A549 (cell line): ENCODE data around the gene MAP3K21. TPM values are rescaled to one million over a fixed set of nuclear protein-coding genes. Genes with fewer than 3 reads are reported as not detected.

Experiments
- ATAC-seq, 2 experiments: fragments of 200-7000 bp in 1 of 2; fragments of >200 bp in 1 of 2; cut with Nextera tagmentation in 1 of 2; cut with Tn5 transposase in 1 of 2; 3 replicates each; pipeline versions ENCODE4 v1.8.0 to v1.9.1; 2018 to 2020; ENCODE audit warnings: mild to moderate bottlenecking in 1 of 2, moderate library complexity in 1 of 2
- CTCF ChIA-PET: fragments of 300-600 bp; sonication (Branson Sonifier 250); formaldehyde crosslinking; extraction: SDS; loops from one replicate; lab custom pipeline; 2021; ENCODE audit warnings: antibody characterized with exemption, inconsistent platforms; lab: Yijun Ruan, JAX
- POLR2A ChIA-PET: fragments of 350-600 bp; formaldehyde crosslinking; extraction: SDS; loops from one replicate; lab custom pipeline; 2021; ENCODE audit warnings: antibody characterized with exemption, inconsistent platforms; lab: Yijun Ruan, JAX
- DNase-seq, 2 experiments: peaks; one replicate each; pipeline versions ENCODE4 v3.0.0 to v3.0.0-alpha.2; 2011 to 2016; ENCODE audit warnings: low read depth in 1 of 2, low spot score in 1 of 2
- FAIRE-seq: peaks from 2 replicates; lab custom pipeline; 2011; peaks lifted over from hg19 to GRCh38; lab: Jason Lieb, UNC
- H3K27ac ChIP-seq, 2 experiments: fragments of >200 bp; sonication (Bioruptor Twin); formaldehyde crosslinking; 3 replicates each; pipeline ENCODE4 v1.5.1; 2016 to 2017
- H3K4me1 ChIP-seq: fragments of >200 bp; sonication (Bioruptor Twin); formaldehyde crosslinking; 3 replicates; pipeline ENCODE4 v1.6.1; 2016
- H3K4me2 ChIP-seq: fragments of >200 bp; sonication (Bioruptor Twin); formaldehyde crosslinking; 3 replicates; pipeline ENCODE4 v1.6.1; 2016
- H3K4me3 ChIP-seq: fragments of >200 bp; sonication (Bioruptor Twin); formaldehyde crosslinking; 3 replicates; pipeline ENCODE4 v1.5.1; 2016
- H3K9me3 ChIP-seq: fragments of >200 bp; sonication (Bioruptor Twin); formaldehyde crosslinking; 3 replicates; pipeline ENCODE4 v1.6.1; 2016
- CBX2 ChIP-seq: fragments of 200-600 bp; sonication (generic); IDR thresholded peaks from 2 replicates; pipeline ENCODE4 v1.6.1; 2016; ENCODE audit warnings: low read depth, mild to moderate bottlenecking, borderline replicate concordance
- EHF ChIP-seq: fragments of 250-450 bp; sonication (Bioruptor Pico); IDR thresholded peaks from 2 replicates; pipeline ENCODE4 v1.5.0; 2020; ENCODE audit warnings: mild to moderate bottlenecking
- JUN ChIP-seq, 2 experiments: fragments of >200 bp; sonication (Bioruptor Twin); formaldehyde crosslinking; IDR thresholded peaks; 2 replicates in 1 of 2; 3 replicates in 1 of 2; pipeline ENCODE4 v1.6.1; 2016 to 2017
- JUNB ChIP-seq: fragments of >200 bp; sonication (Bioruptor Twin); formaldehyde crosslinking; IDR thresholded peaks from 2 replicates; pipeline ENCODE4 v1.6.1; 2016
- NPAS2 ChIP-seq: fragments of 250-450 bp; sonication (Bioruptor Pico); IDR thresholded peaks from 2 replicates; pipeline ENCODE4 v1.8.0; 2022; ENCODE audit warnings: mild to moderate bottlenecking, moderate library complexity, borderline replicate concordance
- PHF8 ChIP-seq: fragments of 200-600 bp; sonication (generic); IDR thresholded peaks from 2 replicates; pipeline ENCODE4 v1.6.1; 2016; ENCODE audit warnings: low read depth, mild to moderate bottlenecking, antibody characterized with exemption, moderate library complexity, borderline replicate concordance
- POLR2A ChIP-seq: IDR thresholded peaks from 2 replicates; pipeline ENCODE4 v1.6.1; 2012; ENCODE audit warnings: mild to moderate bottlenecking, low read length
- RAD21 ChIP-seq, 2 experiments: fragments of >200 bp in 1 of 2; sonication (Bioruptor Twin) in 1 of 2; formaldehyde crosslinking in 1 of 2; IDR thresholded peaks in 1 of 2; conservative IDR thresholded peaks in 1 of 2; 2 replicates in 1 of 2; 3 replicates in 1 of 2; pipeline ENCODE4 v1.6.1; 2012 to 2018; ENCODE audit warnings: inconsistent platforms in 1 of 2
- SMC3 ChIP-seq: fragments of >200 bp; sonication (Bioruptor Twin); formaldehyde crosslinking; IDR thresholded peaks from 3 replicates; pipeline ENCODE4 v1.6.1; 2018; ENCODE audit warnings: inconsistent platforms
- ZFP36 ChIP-seq: fragments of 450-650 bp; IDR thresholded peaks from 2 replicates; pipeline ENCODE4 v1.6.1; 2014; ENCODE audit warnings: borderline replicate concordance; ENCODE audit not compliant: partially characterized antibody
- WGBS: methylation state at CpG from one replicate; pipeline ENCODE4 v1.1.6; 2017; ENCODE audit errors: missing lambda C conversion rate; 5-methylcytosine and 5-hydroxymethylcytosine counted together
- polyA plus RNA-seq, 4 experiments: library from polyadenylated mRNA; depleted of rRNA in 3 of 4; stranded (reverse); fragments of >200 nt; fragmentation: RNase III in 1 of 4; extraction: RNeasy Plus Mini Kit Qiagen cat#74134 plus additional on column Dnase treatment in 1 of 4; gene quantifications; 2 replicates in 3 of 4; 3 replicates in 1 of 4; pipeline ENCODE4 v1.2.3, GENCODE V29; 2011 to 2017
- TF ChIP-seq, protein P1 (sequence below): fragments of >200 bp; sonication (Bioruptor Twin); formaldehyde crosslinking; IDR thresholded peaks from 3 replicates; pipeline ENCODE4 v1.5.1; 2016
- TF ChIP-seq, protein P2 (sequence below): IDR thresholded peaks from 2 replicates; pipeline ENCODE4 v1.6.1; 2012
- TF ChIP-seq, protein P3 (sequence below): IDR thresholded peaks from 2 replicates; pipeline ENCODE4 v1.6.1; 2012
- TF ChIP-seq, protein P4 (sequence below): fragments of >200 bp; sonication (Bioruptor Twin); formaldehyde crosslinking; IDR thresholded peaks from 3 replicates; pipeline ENCODE4 v1.6.1; 2016
- TF ChIP-seq, protein P5 (sequence below): fragments of 150-350 bp; IDR thresholded peaks from 2 replicates; pipeline ENCODE4 v1.6.1; 2014; ENCODE audit warnings: low read depth, mild to moderate bottlenecking, low read length
- TF ChIP-seq, protein P6 (sequence below): fragments of 450-650 bp; IDR thresholded peaks from 2 replicates; pipeline ENCODE4 v1.6.1; 2014; ENCODE audit warnings: antibody characterized with exemption

Gene MAP3K21
- polyA plus RNA-seq, 2 of the 4 experiments (the other 2 are of a cell fraction) = 14.4 to 26.9 TPM

DNA sequence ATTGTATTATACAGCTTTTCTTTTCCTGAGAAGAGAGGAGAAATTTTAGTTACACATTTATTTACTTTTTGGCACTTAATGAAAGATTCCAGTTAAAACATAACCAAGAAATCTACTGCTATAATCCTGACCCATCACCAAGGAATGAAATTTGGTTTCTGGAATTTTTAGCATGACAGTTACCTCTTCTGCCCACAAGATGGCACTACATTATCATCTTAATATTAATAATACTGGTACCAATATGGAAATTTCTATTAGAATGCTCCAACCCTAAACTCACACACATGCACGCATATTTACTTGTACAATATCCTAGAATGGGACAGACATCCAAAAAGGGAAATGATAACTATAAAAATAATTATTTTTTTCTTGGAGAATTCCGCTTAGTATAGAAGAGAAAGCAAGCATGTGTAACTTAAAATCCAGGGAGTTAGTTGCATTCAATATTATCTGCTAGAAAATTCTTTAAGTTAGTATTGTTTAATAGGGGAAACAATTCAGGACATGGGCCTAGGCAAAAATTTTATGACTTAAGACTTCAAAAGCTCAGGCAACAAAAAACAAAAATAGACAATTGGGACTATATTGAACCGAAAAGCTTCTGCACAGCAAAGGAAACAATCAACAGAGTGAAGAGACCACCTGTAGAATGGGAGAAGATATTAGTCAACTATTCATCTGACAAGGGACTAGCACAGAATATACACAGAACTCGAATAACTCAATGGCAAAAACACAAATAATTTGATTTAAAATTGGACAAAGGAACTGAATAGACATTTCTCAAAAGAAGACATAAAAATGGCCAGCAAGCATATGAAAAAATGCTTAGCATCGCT lies 37.4 kb downstream of the MAP3K21 start:
- Histone ChIP-seq H3K4me3 (no peak overlapping the region), H3K27ac (peak overlapping the region; percentile 69 to 76), H3K9me3 (no peaks in the 10 kb centered on the region), H3K4me1 (peaks cover 85% of the 10 kb centered on the region), H3K4me2 (peak overlapping the region; percentile 69)
- TF ChIP-seq, protein P1, sequence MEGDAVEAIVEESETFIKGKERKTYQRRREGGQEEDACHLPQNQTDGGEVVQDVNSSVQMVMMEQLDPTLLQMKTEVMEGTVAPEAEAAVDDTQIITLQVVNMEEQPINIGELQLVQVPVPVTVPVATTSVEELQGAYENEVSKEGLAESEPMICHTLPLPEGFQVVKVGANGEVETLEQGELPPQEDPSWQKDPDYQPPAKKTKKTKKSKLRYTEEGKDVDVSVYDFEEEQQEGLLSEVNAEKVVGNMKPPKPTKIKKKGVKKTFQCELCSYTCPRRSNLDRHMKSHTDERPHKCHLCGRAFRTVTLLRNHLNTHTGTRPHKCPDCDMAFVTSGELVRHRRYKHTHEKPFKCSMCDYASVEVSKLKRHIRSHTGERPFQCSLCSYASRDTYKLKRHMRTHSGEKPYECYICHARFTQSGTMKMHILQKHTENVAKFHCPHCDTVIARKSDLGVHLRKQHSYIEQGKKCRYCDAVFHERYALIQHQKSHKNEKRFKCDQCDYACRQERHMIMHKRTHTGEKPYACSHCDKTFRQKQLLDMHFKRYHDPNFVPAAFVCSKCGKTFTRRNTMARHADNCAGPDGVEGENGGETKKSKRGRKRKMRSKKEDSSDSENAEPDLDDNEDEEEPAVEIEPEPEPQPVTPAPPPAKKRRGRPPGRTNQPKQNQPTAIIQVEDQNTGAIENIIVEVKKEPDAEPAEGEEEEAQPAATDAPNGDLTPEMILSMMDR = peak; percentile 84
- TF ChIP-seq CBX2 = no peak
- TF ChIP-seq RAD21 (conservative IDR thresholded peaks at IDR 0.05 in 1 of 2, IDR thresholded peaks at IDR 0.05 in 1 of 2) = peak; percentile 69 to 83
- TF ChIP-seq SMC3 = peak; percentile 66; the same call in 2 of the 3 replicates
- FAIRE-seq (peak; percentile 97), ATAC-seq (peak; percentile 49 to 50; a peak in 4 of 6 replicates), DNase-seq (peak; percentile 21 to 49)
- POLR2A ChIA-PET = no interaction called here
- CTCF ChIA-PET = interaction anchor here (0.6 to 6.2 kb wide), 33 partner anchors 9 to 1067 kb away, joined by 3 to 41 read pairs (median 4); partner anchors contain the start of gene SLC35F3
- 56% methylated on average over 5 of the region's 5 CpGs for WGBS

DNA sequence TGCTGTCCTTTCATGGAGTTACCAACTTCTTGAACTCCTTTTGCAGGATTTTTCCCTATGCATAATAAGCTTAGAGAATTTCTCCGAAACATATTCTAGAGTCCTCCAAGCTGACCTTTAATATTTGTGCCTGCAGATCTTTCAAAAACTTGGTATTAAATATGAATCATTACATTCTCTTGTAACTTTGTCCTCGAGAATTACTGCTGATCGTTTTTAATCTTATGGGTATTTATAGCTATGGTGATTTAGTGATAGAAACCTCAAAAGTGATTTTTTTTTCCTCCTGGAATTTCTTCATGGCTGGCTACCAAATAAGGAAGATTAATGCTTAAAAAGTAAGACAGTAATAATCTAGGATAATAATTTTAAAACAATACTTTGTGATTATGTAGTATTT lies 39.1 kb downstream of the MAP3K21 start:
- peak overlapping the region; percentile 74 to 85 for H3K27ac ChIP-seq
- 38% methylated on average over 3 of the region's 3 CpGs for WGBS
- TF ChIP-seq JUNB (no peak), RAD21 (conservative IDR thresholded peaks at IDR 0.05 in 1 of 2, IDR thresholded peaks at IDR 0.05 in 1 of 2) (no peak), EHF (no peak), NPAS2 (no peak)
- TF ChIP-seq, protein P2, sequence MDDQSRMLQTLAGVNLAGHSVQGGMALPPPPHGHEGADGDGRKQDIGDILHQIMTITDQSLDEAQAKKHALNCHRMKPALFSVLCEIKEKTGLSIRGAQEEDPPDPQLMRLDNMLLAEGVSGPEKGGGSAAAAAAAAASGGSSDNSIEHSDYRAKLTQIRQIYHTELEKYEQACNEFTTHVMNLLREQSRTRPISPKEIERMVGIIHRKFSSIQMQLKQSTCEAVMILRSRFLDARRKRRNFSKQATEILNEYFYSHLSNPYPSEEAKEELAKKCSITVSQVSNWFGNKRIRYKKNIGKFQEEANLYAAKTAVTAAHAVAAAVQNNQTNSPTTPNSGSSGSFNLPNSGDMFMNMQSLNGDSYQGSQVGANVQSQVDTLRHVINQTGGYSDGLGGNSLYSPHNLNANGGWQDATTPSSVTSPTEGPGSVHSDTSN = no peak
- TF ChIP-seq, protein P3, sequence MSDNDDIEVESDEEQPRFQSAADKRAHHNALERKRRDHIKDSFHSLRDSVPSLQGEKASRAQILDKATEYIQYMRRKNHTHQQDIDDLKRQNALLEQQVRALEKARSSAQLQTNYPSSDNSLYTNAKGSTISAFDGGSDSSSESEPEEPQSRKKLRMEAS = no peak
- TF ChIP-seq, protein P4, sequence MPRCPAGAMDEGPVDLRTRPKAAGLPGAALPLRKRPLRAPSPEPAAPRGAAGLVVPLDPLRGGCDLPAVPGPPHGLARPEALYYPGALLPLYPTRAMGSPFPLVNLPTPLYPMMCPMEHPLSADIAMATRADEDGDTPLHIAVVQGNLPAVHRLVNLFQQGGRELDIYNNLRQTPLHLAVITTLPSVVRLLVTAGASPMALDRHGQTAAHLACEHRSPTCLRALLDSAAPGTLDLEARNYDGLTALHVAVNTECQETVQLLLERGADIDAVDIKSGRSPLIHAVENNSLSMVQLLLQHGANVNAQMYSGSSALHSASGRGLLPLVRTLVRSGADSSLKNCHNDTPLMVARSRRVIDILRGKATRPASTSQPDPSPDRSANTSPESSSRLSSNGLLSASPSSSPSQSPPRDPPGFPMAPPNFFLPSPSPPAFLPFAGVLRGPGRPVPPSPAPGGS = no peak
- TF ChIP-seq, protein P5, sequence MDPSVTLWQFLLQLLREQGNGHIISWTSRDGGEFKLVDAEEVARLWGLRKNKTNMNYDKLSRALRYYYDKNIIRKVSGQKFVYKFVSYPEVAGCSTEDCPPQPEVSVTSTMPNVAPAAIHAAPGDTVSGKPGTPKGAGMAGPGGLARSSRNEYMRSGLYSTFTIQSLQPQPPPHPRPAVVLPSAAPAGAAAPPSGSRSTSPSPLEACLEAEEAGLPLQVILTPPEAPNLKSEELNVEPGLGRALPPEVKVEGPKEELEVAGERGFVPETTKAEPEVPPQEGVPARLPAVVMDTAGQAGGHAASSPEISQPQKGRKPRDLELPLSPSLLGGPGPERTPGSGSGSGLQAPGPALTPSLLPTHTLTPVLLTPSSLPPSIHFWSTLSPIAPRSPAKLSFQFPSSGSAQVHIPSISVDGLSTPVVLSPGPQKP = no peak
- ChIA-PET POLR2A (no interaction called here), CTCF (interaction anchor here (0.6 to 6.2 kb wide), 9 partner anchors 23 to 1723 kb away, joined by 3 to 41 read pairs (median 4); partner anchors contain the start of gene SLC35F3)
- peaks cover 69% of the 10 kb centered on the region for H3K4me1 ChIP-seq
- FAIRE-seq (no peak), ATAC-seq (no peak), DNase-seq (no peak)
- H3K4me3 ChIP-seq = no peak overlapping the region
- no peaks in the 10 kb centered on the region for H3K9me3 ChIP-seq
- H3K4me2 ChIP-seq = peak overlapping the region; percentile 75

DNA sequence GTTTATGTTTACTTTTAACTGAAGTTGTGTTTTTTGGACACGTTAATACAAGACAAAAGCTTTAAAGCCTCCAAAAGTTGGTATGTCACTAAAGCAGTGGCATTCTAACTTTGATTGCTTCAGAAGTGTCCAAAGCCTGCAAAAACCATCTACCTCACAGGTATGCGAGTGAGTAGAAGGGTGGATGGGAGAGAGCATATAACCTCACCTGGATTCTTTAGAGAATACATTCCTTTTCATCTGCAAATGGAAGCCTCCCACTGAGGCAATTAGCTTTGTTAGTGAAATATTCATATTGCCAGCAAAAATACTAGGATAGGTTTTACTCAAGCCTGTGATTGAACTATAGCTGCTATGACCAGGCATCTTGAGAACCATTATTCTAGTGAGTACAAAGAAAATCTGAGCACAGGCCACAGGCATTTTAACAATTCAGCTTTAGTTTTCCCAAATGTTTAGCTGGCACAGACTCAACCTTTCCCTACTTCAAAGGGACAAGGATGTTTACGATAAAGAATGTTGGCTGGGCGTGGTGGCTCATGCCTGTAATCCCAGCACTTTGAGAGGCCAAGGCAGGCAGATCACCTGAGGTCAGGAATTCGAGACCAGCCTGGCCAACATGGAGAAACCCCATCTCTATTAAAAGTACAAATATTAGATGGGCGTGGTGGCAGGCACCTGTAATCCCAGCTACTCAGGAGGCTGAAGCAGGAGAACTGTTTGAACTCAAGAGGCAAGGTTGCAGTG lies 39.7 kb downstream of the MAP3K21 start:
- Histone ChIP-seq H3K4me1 (peaks cover 65% of the 10 kb centered on the region), H3K4me2 (peak overlapping the region; percentile 75), H3K4me3 (0 out of 3 replicates have a peak overlapping the region, but pooled peaks have one; percentile 5), H3K27ac (peak overlapping the region; percentile 74 to 85), H3K9me3 (no peaks in the 10 kb centered on the region)
- FAIRE-seq (no peak), DNase-seq (peak in 1 of 2 experiments; percentile 67), ATAC-seq (peak in 1 of 2 experiments; percentile 58; a peak in 3 of 6 replicates)
- ChIA-PET POLR2A (interaction anchor here (0.7 kb wide), 1 partner anchor 73 kb away, joined by 4 read pairs; no protein-coding TSS in a partner anchor), CTCF (interaction anchor here (0.6 to 6.2 kb wide), 10 partner anchors 23 to 942 kb away, joined by 3 to 41 read pairs (median 4); partner anchors contain the start of gene SLC35F3)
- WGBS = 17% methylated on average over 6 of the region's 6 CpGs
- TF ChIP-seq JUNB (no peak), PHF8 (no peak), RAD21 (conservative IDR thresholded peaks at IDR 0.05 in 1 of 2, IDR thresholded peaks at IDR 0.05 in 1 of 2) (no peak), POLR2A (no peak), ZFP36 (no peak), SMC3 (no peak), JUN (IDR thresholded peaks at IDR 0.05) (peak in 1 of 2 experiments; percentile 46; a peak in 1 of 5 replicates)
- TF ChIP-seq, protein P3 = no peak
- TF ChIP-seq, protein P1 = no peak
- TF ChIP-seq, protein P6, sequence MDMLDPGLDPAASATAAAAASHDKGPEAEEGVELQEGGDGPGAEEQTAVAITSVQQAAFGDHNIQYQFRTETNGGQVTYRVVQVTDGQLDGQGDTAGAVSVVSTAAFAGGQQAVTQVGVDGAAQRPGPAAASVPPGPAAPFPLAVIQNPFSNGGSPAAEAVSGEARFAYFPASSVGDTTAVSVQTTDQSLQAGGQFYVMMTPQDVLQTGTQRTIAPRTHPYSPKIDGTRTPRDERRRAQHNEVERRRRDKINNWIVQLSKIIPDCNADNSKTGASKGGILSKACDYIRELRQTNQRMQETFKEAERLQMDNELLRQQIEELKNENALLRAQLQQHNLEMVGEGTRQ = no peak
- TF ChIP-seq, protein P5 = no peak
